ENCODE data around the gene SLC38A11. TPM values are rescaled to one million over a fixed set of nuclear protein-coding genes. Genes with fewer than 3 reads are reported as not detected.

SLC38A11 gene
- total RNA-seq, 2 donors from 2014 or later: not detected

- H3K36me3 ChIP-seq (ENCODE audit: control insufficient read depth, insufficient read depth, low read length): no peaks in the 10 kb centered on the region
- TF ChIP-seq CTCF (conservative IDR thresholded peaks at IDR 0.05): no peak
- H3K36me3 Mint-ChIP-seq (ENCODE audit: low read depth): no peaks in the 10 kb centered on the region
- no peak overlapping the region for H3K9ac ChIP-seq (ENCODE audit: extremely low read depth, low read length, poor library complexity, severe bottlenecking)
- no peaks in the 10 kb centered on the region for H3K27me3 ChIP-seq (ENCODE audit: control insufficient read depth, insufficient read depth, low read length, poor library complexity, severe bottlenecking)
- H3K9me3 ChIP-seq (ENCODE audit: control insufficient read depth, low read length): no peaks in the 10 kb centered on the region
- no peak overlapping the region for H3K27ac ChIP-seq (ENCODE audit: low read depth, low read length)
- no peak overlapping the region for H3K4me3 Mint-ChIP-seq
- H3K27me3 Mint-ChIP-seq (ENCODE audit: insufficient read depth): no peaks in the 10 kb centered on the region
- no peaks in the 10 kb centered on the region for H3K9me3 Mint-ChIP-seq
- no peak for DNase-seq
- WGBS, 2 experiments (ENCODE audit: insufficient coverage in 1 of 2, insufficient read length in 1 of 2): 97% methylated on average over 2 of the region's 2 CpGs; no CpG with 5 or more reads in 1 of the 2 experiments
- no peaks in the 10 kb centered on the region for H3K4me1 ChIP-seq (ENCODE audit: control insufficient read depth, insufficient read depth, low read length)
- H3K4me1 Mint-ChIP-seq: peaks cover 4% of the 10 kb centered on the region
- H3K4me3 ChIP-seq (ENCODE audit: low read length): no peak overlapping the region
- no peak overlapping the region for H3K27ac Mint-ChIP-seq
Measured at GRCh38 chr2:164871404-164871803, 83.9 kb downstream of the SLC38A11 start.

GRCh38 chr2:164869420-164869772 lies 85.9 kb downstream of the SLC38A11 start:
- Histone ChIP-seq H3K4me3 (ENCODE audit: low read length) (no peak overlapping the region), H3K27me3 (ENCODE audit: control insufficient read depth, insufficient read depth, low read length, poor library complexity, severe bottlenecking) (no peaks in the 10 kb centered on the region), H3K9me3 (ENCODE audit: control insufficient read depth, low read length) (no peaks in the 10 kb centered on the region), H3K4me1 (ENCODE audit: control insufficient read depth, insufficient read depth, low read length) (no peaks in the 10 kb centered on the region), H3K27ac (ENCODE audit: low read depth, low read length) (no peak overlapping the region), H3K36me3 (ENCODE audit: control insufficient read depth, insufficient read depth, low read length) (no peaks in the 10 kb centered on the region), H3K9ac (ENCODE audit: extremely low read depth, low read length, poor library complexity, severe bottlenecking) (no peak overlapping the region)
- Mint-ChIP-seq H3K27ac (no peak overlapping the region), H3K27me3 (ENCODE audit: insufficient read depth) (no peaks in the 10 kb centered on the region), H3K4me1 (peaks cover 4% of the 10 kb centered on the region), H3K9me3 (no peaks in the 10 kb centered on the region), H3K4me3 (no peak overlapping the region), H3K36me3 (ENCODE audit: low read depth) (no peaks in the 10 kb centered on the region)
- no peak for TF ChIP-seq CTCF (conservative IDR thresholded peaks at IDR 0.05)
- no peak for DNase-seq

- WGBS, 2 experiments (ENCODE audit: insufficient coverage in 1 of 2, insufficient read length in 1 of 2): 94 to 98% methylated on average over 4 to 5 of the region's 5 CpGs
- DNase-seq: no peak
Measured at GRCh38 chr2:164868563-164869419, 86.5 kb downstream of the SLC38A11 start.

More at GRCh38 chr2:164868563-164869419, 86.5 kb downstream of the SLC38A11 start:
- TF ChIP-seq CTCF (conservative IDR thresholded peaks at IDR 0.05): no peak
- H3K27me3 ChIP-seq (ENCODE audit: control insufficient read depth, insufficient read depth, low read length, poor library complexity, severe bottlenecking): no peaks in the 10 kb centered on the region
- H3K27ac Mint-ChIP-seq: no peak overlapping the region
- peaks cover 4% of the 10 kb centered on the region for H3K4me1 Mint-ChIP-seq
- H3K9me3 Mint-ChIP-seq: no peaks in the 10 kb centered on the region
- no peak overlapping the region for H3K27ac ChIP-seq (ENCODE audit: low read depth, low read length)
- H3K4me3 Mint-ChIP-seq: no peak overlapping the region
- H3K9ac ChIP-seq (ENCODE audit: extremely low read depth, low read length, poor library complexity, severe bottlenecking): no peak overlapping the region
- no peaks in the 10 kb centered on the region for H3K36me3 Mint-ChIP-seq (ENCODE audit: low read depth)
- no peaks in the 10 kb centered on the region for H3K36me3 ChIP-seq (ENCODE audit: control insufficient read depth, insufficient read depth, low read length)
- no peaks in the 10 kb centered on the region for H3K4me1 ChIP-seq (ENCODE audit: control insufficient read depth, insufficient read depth, low read length)
- H3K4me3 ChIP-seq (ENCODE audit: low read length): no peak overlapping the region
- H3K27me3 Mint-ChIP-seq (ENCODE audit: insufficient read depth): no peaks in the 10 kb centered on the region
- no peaks in the 10 kb centered on the region for H3K9me3 ChIP-seq (ENCODE audit: control insufficient read depth, low read length)

Data from endodermal cell (in vitro differentiated cells).